ENCODE measurements around the gene ROR1. TPM values are rescaled to one million over a fixed set of nuclear protein-coding genes. Genes with fewer than 3 reads are reported as not detected.

The ROR1 gene
- total RNA-seq, 8 experiments from 2014 or later = 1.2 to 15.7 (median 2.7) TPM

DNA sequence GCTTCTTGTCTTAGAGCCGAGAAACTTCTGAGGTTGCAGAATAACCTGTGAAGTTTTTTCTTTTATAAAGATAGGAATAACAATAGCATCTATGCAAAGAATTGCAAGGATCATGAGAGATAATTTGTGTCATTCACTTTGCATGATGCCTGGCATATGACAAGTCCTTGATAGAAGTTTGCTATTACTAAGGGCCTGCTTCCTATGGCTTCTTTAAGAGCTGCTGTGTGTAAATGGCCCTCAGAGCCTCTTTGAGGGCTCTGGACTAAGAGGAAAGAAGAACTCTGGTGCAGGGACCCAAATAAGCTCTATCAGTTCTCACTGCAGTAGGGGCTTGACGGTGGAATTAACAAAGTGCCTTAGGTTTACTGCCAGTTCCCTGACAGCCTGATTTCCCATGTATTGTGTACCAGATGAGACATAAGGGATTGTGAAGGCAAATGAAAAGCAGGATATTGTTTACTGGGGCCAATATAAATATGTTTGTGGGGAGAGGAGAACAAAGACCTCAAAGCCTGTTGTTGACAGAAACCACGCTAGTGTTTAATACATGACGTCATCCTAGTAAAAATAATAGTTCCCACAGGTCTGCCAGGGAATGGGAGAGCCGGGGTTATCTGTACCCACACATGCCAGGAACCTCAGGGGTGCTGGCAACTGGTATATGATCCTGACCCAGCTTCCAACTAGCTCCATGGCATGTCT is 298.4 kb downstream of the ROR1 start:
- ATAC-seq (replicated peaks in 6 of 8) = peak in 1 of 8 experiments; percentile 69
- H3K27ac ChIP-seq = no peak overlapping the region
- WGBS, 10 experiments = 11 to 100% (median 83%) methylated on average over 1 to 5 of the region's 5 CpGs; no CpG with 5 or more reads in 2 of the 10 experiments
- peaks cover 4 to 8% of the 10 kb centered on the region in 2 donors for H3K4me1 ChIP-seq (replicated peaks in 1 of 2)
- H3K4me3 ChIP-seq = no peak overlapping the region
- in situ Hi-C loops (cut with MboI; ENCODE audit: low pct_unique_long_range_greater_than_20kb in 2 of 9, low sequenced_read_pairs in 9 of 9, unreplicated experiment in 9 of 9) = no loop called here

DNA sequence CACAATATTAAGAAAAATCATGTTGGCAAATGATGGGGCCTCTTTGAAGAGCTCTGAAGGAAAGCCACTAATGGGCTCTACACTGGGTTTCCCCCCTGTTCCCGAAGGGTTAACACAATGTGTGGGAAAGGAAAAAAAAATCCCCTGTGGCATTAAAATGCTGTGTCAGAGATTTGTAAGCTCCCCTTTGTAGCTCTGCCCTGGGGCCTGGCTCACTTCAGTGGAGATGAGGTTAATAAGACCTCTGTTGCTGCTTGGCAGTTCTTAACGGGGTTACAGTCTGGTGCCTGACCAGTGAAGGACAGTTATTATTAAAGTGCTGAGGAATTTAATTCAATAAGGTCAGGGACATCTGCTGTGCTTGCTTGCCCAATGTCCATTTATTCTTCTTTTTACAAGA is 299.9 kb downstream of the ROR1 start:
- 0 to 59% (median 7%) methylated on average over 1 to 2 of the region's 2 CpGs; no CpG with 5 or more reads in 4 of the 10 experiments for WGBS, 10 experiments
- H3K4me3 ChIP-seq = no peak overlapping the region
- ATAC-seq (replicated peaks in 6 of 8) = peak in 5 of 8 experiments; percentile 39 to 62 (median 56)
- no peak overlapping the region for H3K27ac ChIP-seq
- in situ Hi-C loops (cut with MboI; ENCODE audit: low pct_unique_long_range_greater_than_20kb in 2 of 9, low sequenced_read_pairs in 9 of 9, unreplicated experiment in 9 of 9) = no loop called here
- peaks cover 4 to 8% of the 10 kb centered on the region in 2 donors for H3K4me1 ChIP-seq (replicated peaks in 1 of 2)

DNA sequence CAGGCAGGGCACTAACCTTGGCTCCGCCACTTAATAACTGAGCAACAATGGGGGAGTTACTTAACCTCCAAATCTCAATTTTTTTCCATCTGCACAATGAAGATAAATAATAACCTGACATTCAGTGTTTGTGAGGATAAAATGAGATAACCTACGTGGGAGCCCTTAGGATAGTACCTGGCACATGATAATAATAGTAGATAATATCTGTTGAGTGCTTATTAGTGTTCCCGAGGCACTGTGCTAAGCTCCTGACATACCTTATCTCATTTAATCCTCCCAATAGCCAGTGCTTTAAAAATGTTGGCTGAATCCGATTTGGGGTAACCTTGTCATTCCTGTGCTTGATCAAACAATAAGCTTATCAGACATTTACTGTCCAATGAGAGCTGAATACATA is 300.9 kb downstream of the ROR1 start:
- no peak overlapping the region for H3K4me3 ChIP-seq
- 73 to 100% (median 97%) methylated on average over 1 to 4 of the region's 4 CpGs for WGBS, 10 experiments
- ATAC-seq (replicated peaks in 6 of 8) = no peak
- H3K4me1 ChIP-seq (replicated peaks in 1 of 2) = peaks cover 4 to 8% of the 10 kb centered on the region in 2 donors
- H3K27ac ChIP-seq = no peak overlapping the region
- in situ Hi-C loops (cut with MboI; ENCODE audit: low pct_unique_long_range_greater_than_20kb in 2 of 9, low sequenced_read_pairs in 9 of 9, unreplicated experiment in 9 of 9) = no loop called here

DNA sequence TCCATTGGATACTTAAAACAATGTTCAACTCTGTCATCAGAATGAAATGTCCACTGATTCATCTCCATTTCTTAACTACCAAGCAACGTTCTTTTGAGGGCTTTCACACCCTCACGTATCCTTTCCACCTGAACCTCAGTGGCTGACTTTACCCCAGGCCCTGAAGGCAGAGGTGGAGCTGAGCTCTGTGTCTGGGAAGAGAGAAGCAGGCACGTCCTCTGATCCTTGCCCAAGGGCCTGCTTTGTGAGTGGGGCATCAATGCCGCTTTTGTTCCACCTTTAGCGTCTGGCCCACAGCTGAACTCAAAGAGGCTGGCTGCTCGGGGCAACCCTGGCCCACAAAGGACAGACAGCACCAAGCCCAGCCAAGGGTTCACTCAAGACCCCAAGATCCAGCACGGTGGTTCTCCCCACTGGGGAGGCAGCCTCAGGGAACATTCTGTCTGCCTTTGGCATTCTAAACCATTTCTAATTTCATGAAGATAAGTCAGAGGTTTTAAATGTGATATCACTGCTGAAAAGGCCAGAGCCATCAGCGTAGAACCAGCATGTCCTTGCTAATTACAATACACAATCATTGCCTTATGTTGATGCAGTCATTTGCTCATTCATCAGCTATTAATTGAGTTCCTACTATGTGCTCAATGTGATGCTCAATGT is 303.6 kb downstream of the ROR1 start:
- in situ Hi-C loops (cut with MboI; ENCODE audit: low pct_unique_long_range_greater_than_20kb in 2 of 9, low sequenced_read_pairs in 9 of 9, unreplicated experiment in 9 of 9) = no loop called here
- 33 to 100% (median 80%) methylated on average over 1 to 8 of the region's 8 CpGs; no CpG with 5 or more reads in 1 of the 10 experiments for WGBS, 10 experiments
- peak in 1 of 8 experiments; percentile 17 for ATAC-seq (replicated peaks in 6 of 8)
- H3K4me1 ChIP-seq (replicated peaks in 1 of 2) = peaks cover 4 to 8% of the 10 kb centered on the region in 2 donors
- H3K27ac ChIP-seq = no peak overlapping the region
- no peak overlapping the region for H3K4me3 ChIP-seq

DNA sequence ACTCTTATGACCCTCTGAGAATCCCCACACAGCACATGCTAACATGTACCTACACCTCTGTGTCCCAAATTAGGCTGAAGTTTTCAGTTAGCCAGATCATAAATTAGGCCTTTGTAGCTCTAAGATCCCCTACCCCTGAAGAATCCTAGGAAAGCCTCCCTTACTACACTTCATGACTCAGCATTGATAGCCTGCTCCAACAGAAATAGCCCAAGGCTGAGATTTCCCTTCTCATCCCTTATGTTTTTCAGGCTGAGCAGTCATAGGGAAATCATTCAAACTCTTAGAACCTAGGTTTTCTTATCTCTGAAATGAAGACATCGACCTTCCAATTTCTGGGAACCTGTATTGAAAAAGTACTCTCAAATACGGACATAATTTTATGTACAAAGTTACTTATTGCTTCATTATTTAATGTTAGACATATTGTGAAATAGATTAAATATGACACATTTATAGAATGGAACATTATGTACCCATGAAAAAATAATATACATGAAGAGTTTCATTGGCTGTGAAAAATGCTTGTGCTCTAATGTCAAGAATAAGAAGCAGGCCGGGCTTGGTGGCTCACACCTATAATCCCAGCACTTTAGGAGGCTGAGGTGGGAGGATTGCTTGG is 307.2 kb downstream of the ROR1 start:
- WGBS, 10 experiments = 77 to 100% (median 98%) methylated on average over 2 to 3 of the region's 3 CpGs; no CpG with 5 or more reads in 2 of the 10 experiments
- Histone ChIP-seq H3K27ac (no peak overlapping the region), H3K4me3 (no peak overlapping the region), H3K4me1 (replicated peaks in 1 of 2) (no peaks in the 10 kb centered on the region)
- in situ Hi-C loops (cut with MboI; ENCODE audit: low pct_unique_long_range_greater_than_20kb in 2 of 9, low sequenced_read_pairs in 9 of 9, unreplicated experiment in 9 of 9) = no loop called here
- ATAC-seq (replicated peaks in 6 of 8) = peak in 1 of 8 experiments; percentile 30

DNA sequence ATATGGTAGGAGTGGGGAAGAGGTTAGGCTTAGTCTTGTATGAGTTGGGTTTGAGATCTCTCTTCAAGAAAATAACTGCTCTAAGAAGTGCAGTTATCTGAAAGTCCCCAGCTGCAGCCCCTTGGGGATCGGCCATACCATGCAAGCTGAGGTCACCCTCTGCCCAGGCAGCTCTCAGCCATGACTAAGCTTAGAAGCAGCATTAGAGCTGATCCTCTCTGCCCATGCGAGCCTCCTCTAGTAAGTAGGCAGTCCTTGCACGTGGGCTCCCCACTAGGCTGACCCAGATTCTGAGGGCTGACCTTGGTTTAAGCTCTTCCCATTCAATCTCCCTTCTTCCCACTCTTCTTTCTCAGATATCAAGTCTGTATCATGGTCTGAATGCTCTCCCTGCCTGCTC is 308.6 kb downstream of the ROR1 start:
- Histone ChIP-seq H3K4me1 (replicated peaks in 1 of 2) (no peaks in the 10 kb centered on the region), H3K27ac (no peak overlapping the region), H3K4me3 (no peak overlapping the region)
- WGBS, 10 experiments = 23 to 86% (median 71%) methylated on average over 2 to 3 of the region's 3 CpGs; no CpG with 5 or more reads in 3 of the 10 experiments
- in situ Hi-C loops (cut with MboI; ENCODE audit: low pct_unique_long_range_greater_than_20kb in 2 of 9, low sequenced_read_pairs in 9 of 9, unreplicated experiment in 9 of 9) = no loop called here
- ATAC-seq (replicated peaks in 6 of 8) = peak in 5 of 8 experiments; percentile 49 to 89 (median 71)

DNA sequence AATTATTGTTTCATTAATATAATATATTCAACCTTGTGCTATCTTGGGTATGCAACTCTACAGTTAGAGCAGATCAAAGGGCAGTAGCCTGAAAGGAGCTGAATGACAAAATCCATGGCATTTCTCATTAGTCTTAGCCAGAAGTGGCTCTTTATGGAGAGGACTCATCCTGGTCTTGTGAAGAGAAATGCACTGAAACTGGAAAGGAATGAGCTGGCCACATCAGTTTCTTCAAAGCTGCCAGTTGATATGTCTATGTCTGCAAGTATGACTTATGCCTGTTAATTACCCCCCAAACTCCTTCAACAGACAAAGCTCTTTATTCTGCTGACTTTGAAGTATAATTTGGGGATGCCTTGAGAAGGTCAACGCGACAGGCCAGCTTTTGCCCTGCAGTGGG is 310.6 kb downstream of the ROR1 start:
- no peak overlapping the region for H3K27ac ChIP-seq
- no peak overlapping the region for H3K4me3 ChIP-seq
- in situ Hi-C loops (cut with MboI; ENCODE audit: low pct_unique_long_range_greater_than_20kb in 2 of 9, low sequenced_read_pairs in 9 of 9, unreplicated experiment in 9 of 9) = no loop called here
- 57 to 100% (median 100%) methylated on average over 1 to 2 of the region's 2 CpGs; no CpG with 5 or more reads in 2 of the 10 experiments for WGBS, 10 experiments
- peaks cover 0 to 3% of the 10 kb centered on the region in 2 donors for H3K4me1 ChIP-seq (replicated peaks in 1 of 2)
- no peak for ATAC-seq (replicated peaks in 6 of 8)

DNA sequence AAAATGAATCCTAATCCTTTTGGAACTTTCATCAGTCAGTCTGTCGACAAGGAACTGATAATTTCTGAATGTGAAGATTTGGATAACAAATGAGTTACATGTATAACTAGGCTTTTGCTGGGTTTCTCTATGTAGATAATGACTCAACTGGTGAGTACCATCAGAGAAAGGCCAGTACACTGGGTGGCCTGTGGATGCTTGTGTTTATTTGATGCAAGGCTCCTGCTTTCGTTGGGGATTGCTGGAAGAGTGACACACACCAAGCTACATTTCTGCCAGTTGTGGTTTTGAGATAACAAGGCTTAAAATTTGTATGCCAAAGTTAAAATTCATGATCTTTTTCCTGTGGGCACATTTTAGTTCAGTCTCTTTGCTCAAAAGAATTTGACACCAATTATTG is 314.0 kb downstream of the ROR1 start:
- peaks cover 0 to 5% of the 10 kb centered on the region in 2 donors for H3K4me1 ChIP-seq (replicated peaks in 1 of 2)
- no peak overlapping the region for H3K27ac ChIP-seq
- H3K4me3 ChIP-seq = no peak overlapping the region
- WGBS, 10 experiments = 0 to 100% (median 86%) methylated on average over 1 to 2 of the region's 2 CpGs; no CpG with 5 or more reads in 1 of the 10 experiments
- in situ Hi-C loops (cut with MboI; ENCODE audit: low pct_unique_long_range_greater_than_20kb in 2 of 9, low sequenced_read_pairs in 9 of 9, unreplicated experiment in 9 of 9) = no loop called here
- peak in 1 of 8 experiments; percentile 36 for ATAC-seq (replicated peaks in 6 of 8)

DNA sequence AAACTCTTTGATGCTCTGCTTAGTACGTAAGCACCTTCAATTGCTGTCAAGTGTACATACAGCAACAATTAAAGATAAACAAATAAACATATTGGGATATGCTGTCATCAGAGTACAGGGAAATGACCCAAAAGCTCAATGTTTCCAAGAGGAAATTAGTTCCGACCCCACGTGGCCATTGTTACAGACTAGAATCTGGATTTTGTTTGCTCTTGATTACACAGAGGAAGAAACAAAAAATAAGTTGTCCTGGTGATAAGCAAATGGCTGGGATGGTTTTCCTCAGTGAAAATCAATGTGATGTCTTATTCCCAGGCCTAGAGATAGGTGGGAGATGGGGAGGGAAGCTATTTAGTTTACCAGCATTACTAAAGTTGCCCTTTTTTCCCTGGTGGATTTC is 316.6 kb downstream of the ROR1 start:
- no peak for ATAC-seq (replicated peaks in 6 of 8)
- peaks cover 0 to 9% of the 10 kb centered on the region in 2 donors for H3K4me1 ChIP-seq (replicated peaks in 1 of 2)
- in situ Hi-C loops (cut with MboI; ENCODE audit: low pct_unique_long_range_greater_than_20kb in 2 of 9, low sequenced_read_pairs in 9 of 9, unreplicated experiment in 9 of 9) = no loop called here
- 32 to 95% (median 85%) methylated on average over 1 to 3 of the region's 3 CpGs; no CpG with 5 or more reads in 1 of the 10 experiments for WGBS, 10 experiments
- no peak overlapping the region for H3K27ac ChIP-seq
- no peak overlapping the region for H3K4me3 ChIP-seq

DNA sequence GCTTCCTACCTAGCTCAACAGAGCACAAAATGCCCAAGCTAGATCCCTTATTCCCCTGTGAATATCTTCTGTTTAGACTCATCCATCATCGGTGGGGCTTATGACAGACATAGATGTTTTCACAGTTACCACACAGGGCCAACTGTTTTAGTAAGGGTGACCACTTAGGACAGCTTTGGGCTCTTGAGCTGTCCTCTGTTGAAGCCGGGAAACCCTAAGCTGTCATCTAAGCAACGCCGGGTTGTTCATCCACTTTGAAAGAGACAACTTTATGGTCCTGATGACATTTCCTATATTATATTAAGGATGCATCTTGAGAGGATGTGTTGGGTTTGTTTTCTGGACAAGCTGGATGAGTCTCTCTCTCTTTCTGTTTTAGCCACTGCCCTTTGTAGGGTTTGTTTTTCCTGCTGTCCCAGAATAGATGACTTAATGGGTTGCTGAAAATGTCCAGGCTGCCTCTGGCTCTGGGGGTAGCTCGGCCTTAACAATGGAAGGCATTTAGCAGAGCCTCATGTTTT is 319.1 kb downstream of the ROR1 start:
- Histone ChIP-seq H3K27ac (no peak overlapping the region), H3K4me3 (no peak overlapping the region), H3K4me1 (replicated peaks in 1 of 2) (peaks cover 4 to 14% of the 10 kb centered on the region in 2 donors)
- 50 to 100% (median 66%) methylated on average over 1 to 5 of the region's 5 CpGs; no CpG with 5 or more reads in 3 of the 10 experiments for WGBS, 10 experiments
- ATAC-seq (replicated peaks in 6 of 8) = peak in 3 of 8 experiments; percentile 32 to 84 (median 73)
- in situ Hi-C loops (cut with MboI; ENCODE audit: low pct_unique_long_range_greater_than_20kb in 2 of 9, low sequenced_read_pairs in 9 of 9, unreplicated experiment in 9 of 9) = no loop called here

DNA sequence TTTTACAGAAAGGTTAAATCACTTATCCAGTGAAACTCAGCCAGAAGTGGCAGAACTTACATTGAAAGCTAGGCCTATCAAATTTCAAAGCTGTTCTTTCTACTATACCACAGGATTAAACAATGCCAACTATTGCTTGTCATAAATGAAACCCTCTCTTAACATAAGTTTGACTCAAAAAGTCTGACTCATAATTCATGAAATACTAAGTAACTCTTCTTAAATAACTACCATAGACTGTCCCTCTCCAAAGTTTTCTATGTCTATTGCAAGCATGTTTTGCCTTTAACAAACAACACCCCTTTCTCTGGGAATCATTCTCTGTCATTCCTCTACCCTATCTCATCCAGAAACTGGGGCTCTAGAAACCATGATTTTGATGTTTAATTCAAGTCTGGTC is 320.1 kb downstream of the ROR1 start:
- Histone ChIP-seq H3K4me1 (replicated peaks in 1 of 2) (peaks cover 9 to 21% of the 10 kb centered on the region in 2 donors), H3K4me3 (no peak overlapping the region), H3K27ac (no peak overlapping the region)
- peak in 2 of 8 experiments; percentile 43 to 64 for ATAC-seq (replicated peaks in 6 of 8)
- in situ Hi-C loops (cut with MboI; ENCODE audit: low pct_unique_long_range_greater_than_20kb in 2 of 9, low sequenced_read_pairs in 9 of 9, unreplicated experiment in 9 of 9) = no loop called here

DNA sequence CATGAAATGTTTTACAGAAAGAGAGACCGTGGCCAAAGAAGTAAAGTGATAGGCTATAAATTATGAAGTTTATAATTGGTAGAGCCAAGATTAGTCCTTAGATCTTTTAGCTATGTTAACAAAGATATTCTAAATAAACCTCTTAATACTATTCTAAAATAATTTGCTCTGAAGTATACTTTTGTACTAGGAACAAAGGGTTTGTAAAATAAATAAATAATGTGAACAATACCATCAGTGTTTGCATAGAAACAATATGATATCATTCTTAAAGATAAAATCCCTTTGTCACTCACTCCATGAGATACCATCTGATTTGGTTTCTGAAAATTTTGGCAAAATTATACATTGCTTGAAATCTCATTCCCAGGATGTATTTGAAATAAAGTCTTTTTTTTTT is 322.0 kb downstream of the ROR1 start:
- ATAC-seq (replicated peaks in 6 of 8) = no peak
- WGBS, 10 experiments = 56 to 100% (median 89%) methylated on average over 1 of the region's 1 CpG
- in situ Hi-C loops (cut with MboI; ENCODE audit: low pct_unique_long_range_greater_than_20kb in 2 of 9, low sequenced_read_pairs in 9 of 9, unreplicated experiment in 9 of 9) = no loop called here
- Histone ChIP-seq H3K27ac (no peak overlapping the region), H3K4me3 (no peak overlapping the region), H3K4me1 (replicated peaks in 1 of 2) (peaks cover 12 to 26% of the 10 kb centered on the region in 2 donors)

DNA sequence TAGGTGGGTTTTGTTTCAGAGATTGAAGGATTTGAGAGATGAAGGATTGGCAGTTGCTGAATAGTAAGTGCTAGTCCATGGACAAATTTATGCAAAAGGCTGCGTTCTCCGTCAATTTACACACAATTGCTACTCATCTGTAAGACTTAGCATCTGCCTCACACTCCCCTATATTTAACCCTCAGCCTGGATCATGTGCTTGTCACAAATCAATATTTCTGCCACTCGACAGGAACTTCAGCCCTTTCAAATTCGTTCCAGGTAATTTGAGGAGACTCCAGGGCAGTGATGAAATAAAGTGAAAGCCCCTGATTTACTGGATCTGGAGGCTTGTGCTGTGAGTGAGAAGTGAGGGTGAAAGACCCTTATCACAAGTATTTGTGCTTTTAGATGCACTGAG is 324.0 kb downstream of the ROR1 start:
- Histone ChIP-seq H3K4me3 (no peak overlapping the region), H3K4me1 (replicated peaks in 1 of 2) (peaks cover 12 to 23% of the 10 kb centered on the region in 2 donors), H3K27ac (peak overlapping the region in 1 of 2 donors; percentile 34)
- WGBS, 10 experiments = 35 to 93% (median 55%) methylated on average over 1 to 4 of the region's 4 CpGs; no CpG with 5 or more reads in 3 of the 10 experiments
- ATAC-seq (replicated peaks in 6 of 8) = peak in 6 of 8 experiments; percentile 59 to 93 (median 87)
- in situ Hi-C loops (cut with MboI; ENCODE audit: low pct_unique_long_range_greater_than_20kb in 2 of 9, low sequenced_read_pairs in 9 of 9, unreplicated experiment in 9 of 9) = no loop called here
